ENCODE data around the gene MPV17. TPM values are rescaled to one million over a fixed set of nuclear protein-coding genes. Genes with fewer than 3 reads are reported as not detected.

Gene MPV17
- polyA plus RNA-seq, 1 donor (not counting 4 experiments of a cell fraction or from before 2014, with no cell fraction given): 125 TPM

- H3K4me1 ChIP-seq (ENCODE audit: control insufficient read depth, extremely low read depth, insufficient read depth, low read length): no peaks in the 10 kb centered on the region
These were observed 8.2 kb downstream of the MPV17 start for GRCh38 chr2:27314709-27315108.

GRCh38 chr2:27313882-27314645 lies 8.8 kb downstream of the MPV17 start:
- DNase-seq (ENCODE audit: low read depth, low spot score) (no peak), FAIRE-seq (no peak)
- Histone ChIP-seq H3K27me3 (ENCODE audit: control insufficient read depth, extremely low read depth, insufficient read depth, low read length) (no peaks in the 10 kb centered on the region), H3K9ac (ENCODE audit: control insufficient read depth, extremely low read depth, insufficient read depth, low read length) (no peak overlapping the region), H3K27ac (ENCODE audit: control insufficient read depth, insufficient read depth, low read length) (no peak overlapping the region), H3K4me3 (ENCODE audit: control insufficient read depth in 2 of 3, extremely low read depth in 1 of 3, insufficient read depth in 2 of 3, low read depth in 1 of 3, low read length in 3 of 3) (no peak overlapping the region), H3K79me2 (ENCODE audit: control insufficient read depth, insufficient read depth, low read length) (no peaks in the 10 kb centered on the region), H3K9me3 (ENCODE audit: control insufficient read depth, low read depth, low read length) (no peaks in the 10 kb centered on the region), H4K20me1 (ENCODE audit: control insufficient read depth, extremely low read depth, insufficient read depth, low read length) (peaks cover 6% of the 10 kb centered on the region), H3K36me3 (ENCODE audit: control insufficient read depth in 2 of 2, extremely low read depth in 1 of 2, insufficient read depth in 2 of 2, low read length in 2 of 2) (peaks cover 7 to 15% of the 10 kb centered on the region in 2 experiments), H3K9me1 (ENCODE audit: control insufficient read depth, extremely low read depth, insufficient read depth, low read length) (no peaks in the 10 kb centered on the region), H3K4me2 (ENCODE audit: control insufficient read depth, extremely low read depth, insufficient read depth, low read depth, low read length) (no peak overlapping the region), H2AFZ (ENCODE audit: control insufficient read depth, low read length) (no peak overlapping the region), H3K4me1 (ENCODE audit: control insufficient read depth, extremely low read depth, insufficient read depth, low read length) (no peaks in the 10 kb centered on the region)
- no peak for TF ChIP-seq CTCF (optimal IDR thresholded peaks at IDR 0.05 in 1 of 3, IDR thresholded peaks at IDR 0.05 in 1 of 3, conservative IDR thresholded peaks at IDR 0.05 in 1 of 3; ENCODE audit: extremely low read depth in 1 of 3, insufficient read depth in 2 of 3, low read length in 3 of 3)
- no peak for TF ChIP-seq EZH2 (IDR thresholded peaks at IDR 0.05; ENCODE audit: low read length)
- dilution Hi-C loops (cut with MboI; ENCODE audit: extremely low pct_ligation_motif_present, low sequenced_read_pairs): no loop called here

More at GRCh38 chr2:27314709-27315108, 8.2 kb downstream of the MPV17 start:
- Histone ChIP-seq H3K79me2 (ENCODE audit: control insufficient read depth, insufficient read depth, low read length) (no peaks in the 10 kb centered on the region), H3K9me1 (ENCODE audit: control insufficient read depth, extremely low read depth, insufficient read depth, low read length) (no peaks in the 10 kb centered on the region), H3K9me3 (ENCODE audit: control insufficient read depth, low read depth, low read length) (no peaks in the 10 kb centered on the region), H3K4me2 (ENCODE audit: control insufficient read depth, extremely low read depth, insufficient read depth, low read depth, low read length) (no peak overlapping the region), H2AFZ (ENCODE audit: control insufficient read depth, low read length) (no peak overlapping the region), H3K27ac (ENCODE audit: control insufficient read depth, insufficient read depth, low read length) (no peak overlapping the region), H3K27me3 (ENCODE audit: control insufficient read depth, extremely low read depth, insufficient read depth, low read length) (no peaks in the 10 kb centered on the region), H3K9ac (ENCODE audit: control insufficient read depth, extremely low read depth, insufficient read depth, low read length) (no peak overlapping the region), H4K20me1 (ENCODE audit: control insufficient read depth, extremely low read depth, insufficient read depth, low read length) (peaks cover 6% of the 10 kb centered on the region), H3K4me3 (ENCODE audit: control insufficient read depth in 2 of 3, extremely low read depth in 1 of 3, insufficient read depth in 2 of 3, low read depth in 1 of 3, low read length in 3 of 3) (no peak overlapping the region), H3K36me3 (ENCODE audit: control insufficient read depth in 2 of 2, extremely low read depth in 1 of 2, insufficient read depth in 2 of 2, low read length in 2 of 2) (peaks cover 6 to 15% of the 10 kb centered on the region in 2 experiments)
- DNase-seq (ENCODE audit: low read depth, low spot score) (no peak), FAIRE-seq (no peak)
- TF ChIP-seq CTCF (optimal IDR thresholded peaks at IDR 0.05 in 1 of 3, IDR thresholded peaks at IDR 0.05 in 1 of 3, conservative IDR thresholded peaks at IDR 0.05 in 1 of 3; ENCODE audit: extremely low read depth in 1 of 3, insufficient read depth in 2 of 3, low read length in 3 of 3) (no peak), EZH2 (IDR thresholded peaks at IDR 0.05; ENCODE audit: low read length) (no peak)
- dilution Hi-C loops (cut with MboI; ENCODE audit: extremely low pct_ligation_motif_present, low sequenced_read_pairs): no loop called here
